Skin of body (tissue), 2 donors: ENCODE data around the gene TCF4. TPM values are rescaled to one million over a fixed set of nuclear protein-coding genes. Genes with fewer than 3 reads are reported as not detected.

ENCODE experiments used
- DNase-seq: peaks from one replicate; lab custom pipeline; 2025; lab: John Stamatoyannopoulos, UW
- total RNA-seq: library from RNA; depleted of rRNA; stranded (reverse); fragments of >200 nt; gene quantifications from one replicate; pipeline ENCODE4 v1.2.3, GENCODE V29; 2014

Gene TCF4
- total RNA-seq, 1 donor from 2014 or later, result 356 TPM

DNA sequence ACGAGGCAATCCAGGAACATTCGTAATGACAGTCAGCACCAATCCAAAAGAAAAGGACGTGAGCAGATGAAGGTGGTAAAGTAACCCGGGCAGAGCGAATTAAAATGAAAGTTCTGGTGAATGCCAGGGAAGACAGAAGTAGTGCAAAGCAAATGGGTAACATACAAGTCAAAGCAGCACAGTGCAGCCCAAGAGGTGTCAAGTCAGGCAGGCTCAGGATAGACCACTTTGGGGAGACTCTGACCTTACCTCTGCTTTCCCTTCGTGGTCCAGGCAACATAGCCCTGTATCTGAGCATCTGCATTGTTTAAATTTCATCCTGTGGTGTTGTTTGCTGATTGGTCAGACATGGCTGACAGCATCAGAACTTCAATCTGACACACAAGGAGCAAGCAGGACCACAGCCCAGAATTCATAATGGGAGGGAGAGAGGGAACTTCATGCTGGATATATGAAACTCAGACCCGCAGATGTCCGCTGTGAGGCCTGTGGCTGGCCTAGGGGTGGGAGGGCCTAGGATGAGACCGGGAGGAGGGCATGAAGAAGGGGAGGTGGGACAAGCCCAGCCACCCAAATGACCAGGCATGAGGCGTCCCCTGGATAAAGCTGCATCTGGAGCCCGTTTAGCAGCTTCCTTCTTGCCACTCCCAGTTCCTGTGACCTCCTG is 285.7 kb downstream of the TCF4 start:
- DNase-seq, result no peak

DNA sequence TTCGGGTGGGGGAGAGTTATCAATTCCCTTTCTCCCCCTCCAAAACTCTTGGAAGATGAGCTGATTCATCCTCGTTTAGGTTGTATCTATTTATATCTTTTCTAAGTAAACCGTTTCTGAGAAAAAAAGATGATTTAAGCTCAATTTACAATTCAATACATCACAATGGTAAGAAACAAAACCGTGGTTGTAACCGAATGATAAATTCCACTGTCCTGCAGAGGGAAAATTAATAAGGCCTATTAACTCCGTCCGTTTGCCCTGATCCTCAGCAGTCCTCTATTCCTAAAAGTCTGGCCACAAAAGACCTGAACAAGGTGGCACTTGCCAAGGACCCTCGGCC is 286.2 kb downstream of the TCF4 start:
- no peak for DNase-seq

DNA sequence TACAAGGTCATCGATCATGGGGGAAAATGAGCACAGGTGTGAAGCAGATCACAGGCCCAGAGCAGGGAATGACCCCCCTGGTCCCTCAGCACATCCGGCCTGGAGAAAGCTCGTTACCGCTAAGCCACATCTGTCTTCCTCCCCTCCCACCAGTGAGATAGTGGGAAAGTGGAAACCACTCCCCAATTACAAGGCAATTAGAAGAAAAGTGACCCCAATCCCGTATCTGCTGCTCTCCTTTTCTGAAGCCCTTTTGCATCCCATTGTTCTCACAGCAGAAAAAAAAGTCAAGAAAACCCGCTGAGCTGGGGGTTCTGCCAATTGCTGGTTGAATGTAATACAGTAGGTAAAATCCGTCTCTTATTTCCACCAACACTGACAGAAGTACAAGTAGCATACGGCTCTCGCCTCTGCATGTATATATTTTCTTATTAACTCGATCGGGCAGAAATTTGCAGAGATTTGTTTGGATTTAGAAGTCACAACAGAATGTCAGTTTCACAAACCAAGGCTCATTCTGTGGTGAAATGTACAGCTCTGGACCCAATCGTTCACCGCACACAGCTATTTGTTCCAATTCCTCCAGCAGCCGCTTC is 287.0 kb downstream of the TCF4 start:
- peak; percentile 76 for DNase-seq

DNA sequence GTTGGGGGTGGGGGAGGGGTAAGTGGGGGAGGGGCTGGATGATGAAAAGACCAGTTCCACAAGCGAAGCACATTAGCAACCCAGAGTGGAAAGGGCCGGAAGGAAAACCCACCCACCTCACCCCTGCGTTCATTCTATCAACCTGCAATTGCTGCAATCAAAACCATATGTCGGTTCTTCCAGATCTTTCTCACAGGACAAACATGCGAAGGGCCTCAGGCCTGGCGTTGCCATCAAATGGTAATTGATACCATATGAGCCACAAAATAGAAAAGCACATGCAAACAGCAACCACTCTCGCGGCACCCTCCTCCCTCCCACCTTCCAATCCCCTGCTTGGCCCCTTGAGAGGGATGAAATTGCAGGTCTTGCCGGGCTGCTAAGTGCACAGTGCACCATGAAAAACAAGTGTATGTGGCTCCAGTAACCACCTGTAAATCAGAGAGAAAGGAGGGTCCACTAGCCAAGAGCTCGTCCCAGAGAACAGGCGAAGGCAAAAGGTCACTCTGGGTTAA is 287.5 kb downstream of the TCF4 start:
- DNase-seq, result peak; percentile 66

DNA sequence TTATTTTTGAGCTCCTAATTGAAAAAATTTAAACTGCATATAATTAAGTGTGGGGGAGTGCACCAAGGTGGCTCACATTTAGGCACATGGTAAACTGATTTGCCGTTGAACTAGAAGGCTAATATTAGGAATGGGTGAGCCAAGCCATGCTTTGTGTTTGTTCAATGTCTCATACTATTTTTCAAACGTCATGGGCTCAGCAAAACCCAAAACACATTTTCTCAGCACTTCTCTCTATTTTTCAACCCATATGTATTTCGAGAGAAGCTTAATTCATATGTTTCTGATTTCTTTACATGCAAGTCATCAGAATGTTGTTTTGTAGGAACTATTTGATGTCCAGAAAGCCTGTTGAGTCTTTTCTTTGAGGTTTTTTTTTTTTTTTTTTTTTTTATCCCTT is 291.2 kb downstream of the TCF4 start:
- DNase-seq, result peak; percentile 82

DNA sequence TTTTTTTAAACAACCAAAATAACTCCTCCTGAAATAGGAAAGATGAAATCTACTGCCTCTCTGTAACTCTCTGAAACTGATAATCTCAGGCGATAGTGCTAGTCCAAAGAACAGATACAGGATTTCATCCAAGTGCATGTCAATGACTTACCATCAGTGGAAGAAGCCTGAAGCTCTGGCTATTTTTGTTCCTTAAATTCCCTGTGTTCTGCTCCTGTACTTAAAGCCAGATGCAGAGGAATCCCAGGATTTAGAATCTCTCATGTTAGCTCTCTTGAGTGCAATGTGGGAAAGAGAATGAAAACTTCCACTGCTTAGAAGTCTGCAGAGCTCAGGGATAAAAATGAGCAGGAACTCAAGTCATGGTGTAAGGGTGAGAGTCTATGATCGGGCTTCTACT is 291.9 kb downstream of the TCF4 start:
- DNase-seq, result peak; percentile 80

DNA sequence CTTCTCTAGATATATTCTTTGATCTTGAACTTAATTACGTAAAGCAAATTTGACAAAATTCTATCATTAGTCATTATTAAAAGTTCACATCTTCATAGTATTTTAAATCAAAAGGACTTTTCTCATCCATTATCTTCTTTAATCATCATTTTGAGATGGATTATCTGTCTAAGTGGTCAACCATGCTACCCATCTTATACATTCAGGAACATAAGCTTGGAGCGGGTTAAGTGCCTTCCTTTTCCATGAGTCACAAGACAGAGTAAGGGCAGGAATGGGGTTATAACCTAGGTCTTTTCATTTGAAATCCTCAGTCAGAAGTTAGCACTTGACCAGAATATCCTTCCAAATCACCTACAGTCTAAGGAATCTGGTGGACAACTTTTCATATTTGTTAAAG is 297.1 kb downstream of the TCF4 start:
- no peak for DNase-seq

DNA sequence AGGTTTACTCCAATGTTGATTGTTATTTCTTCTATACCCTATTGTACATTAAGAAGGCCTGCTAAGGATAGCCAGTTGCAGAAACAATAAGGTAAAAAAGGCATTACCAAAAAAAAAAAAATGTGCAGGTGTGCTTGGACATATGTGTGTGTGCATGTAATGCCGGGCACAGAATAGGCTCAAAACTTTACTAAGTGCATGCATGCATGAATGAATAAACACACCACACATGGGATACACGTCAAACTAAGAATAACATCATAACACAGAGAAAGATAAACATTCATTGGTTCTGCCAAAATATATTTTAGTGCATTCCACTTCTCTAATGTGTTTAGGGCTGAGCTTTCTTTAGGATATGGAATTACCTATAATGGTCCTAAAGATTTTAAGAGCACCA is 298.2 kb downstream of the TCF4 start:
- no peak for DNase-seq

DNA sequence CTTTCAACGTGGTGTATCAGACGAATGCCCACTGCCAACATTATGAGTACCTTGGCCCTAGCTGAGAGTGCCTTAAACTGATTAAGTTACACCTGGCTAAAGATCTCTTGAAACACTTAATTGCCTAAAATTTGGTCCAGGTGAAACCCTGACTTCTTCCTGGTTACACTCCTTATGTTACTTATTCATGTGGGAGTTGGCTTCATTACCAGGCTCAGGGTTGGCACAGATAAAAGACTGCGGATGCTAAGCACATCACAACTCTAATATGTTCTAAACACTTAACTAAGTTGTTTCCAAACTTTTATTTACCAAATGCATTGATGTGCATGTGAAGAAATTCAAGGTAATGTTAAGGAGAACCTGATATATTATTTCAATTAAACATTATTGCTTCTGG is 298.9 kb downstream of the TCF4 start:
- DNase-seq, result no peak

DNA sequence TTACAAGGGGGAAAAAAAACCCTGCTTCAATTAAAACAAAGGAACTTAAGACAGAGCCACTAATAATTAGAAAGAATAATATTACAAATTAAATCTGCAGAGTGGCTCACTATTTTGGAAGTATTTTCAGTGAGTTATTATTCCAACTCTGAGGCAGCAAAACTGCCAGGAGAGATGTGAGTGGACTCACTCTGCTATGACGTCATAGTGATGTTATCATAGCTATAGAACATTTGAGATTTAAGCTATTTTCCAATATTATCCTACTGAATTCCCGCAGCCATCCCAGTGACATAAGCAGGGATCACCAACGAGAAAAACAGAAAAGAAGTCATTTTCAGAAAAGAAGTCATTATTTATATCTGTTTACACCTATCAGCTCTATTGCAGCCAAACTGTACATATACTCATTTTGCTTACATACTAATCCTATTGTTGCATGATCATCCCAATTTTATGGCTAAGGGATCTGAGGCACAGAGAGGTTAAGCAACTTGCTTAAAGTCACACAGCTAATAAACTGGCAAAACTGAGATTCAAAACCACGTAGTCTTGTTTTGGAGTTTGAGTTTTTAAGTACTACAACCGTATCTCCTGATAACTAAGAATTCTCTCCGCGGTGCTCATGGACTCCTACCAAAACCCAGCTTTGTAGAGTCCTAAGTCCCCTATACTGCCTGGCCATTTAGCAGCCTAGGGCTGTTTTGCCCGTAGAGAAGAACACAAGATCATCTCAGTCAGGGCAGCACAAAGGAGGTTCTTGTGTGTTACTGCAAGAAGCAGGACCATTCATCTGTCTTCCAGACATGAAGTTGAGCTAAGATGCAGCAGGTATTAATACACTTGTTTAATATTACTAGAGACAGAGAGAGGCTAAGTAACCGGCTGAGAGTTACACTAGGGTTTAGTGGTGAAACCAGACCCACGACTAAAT is 299.8 kb downstream of the TCF4 start:
- DNase-seq, result no peak

DNA sequence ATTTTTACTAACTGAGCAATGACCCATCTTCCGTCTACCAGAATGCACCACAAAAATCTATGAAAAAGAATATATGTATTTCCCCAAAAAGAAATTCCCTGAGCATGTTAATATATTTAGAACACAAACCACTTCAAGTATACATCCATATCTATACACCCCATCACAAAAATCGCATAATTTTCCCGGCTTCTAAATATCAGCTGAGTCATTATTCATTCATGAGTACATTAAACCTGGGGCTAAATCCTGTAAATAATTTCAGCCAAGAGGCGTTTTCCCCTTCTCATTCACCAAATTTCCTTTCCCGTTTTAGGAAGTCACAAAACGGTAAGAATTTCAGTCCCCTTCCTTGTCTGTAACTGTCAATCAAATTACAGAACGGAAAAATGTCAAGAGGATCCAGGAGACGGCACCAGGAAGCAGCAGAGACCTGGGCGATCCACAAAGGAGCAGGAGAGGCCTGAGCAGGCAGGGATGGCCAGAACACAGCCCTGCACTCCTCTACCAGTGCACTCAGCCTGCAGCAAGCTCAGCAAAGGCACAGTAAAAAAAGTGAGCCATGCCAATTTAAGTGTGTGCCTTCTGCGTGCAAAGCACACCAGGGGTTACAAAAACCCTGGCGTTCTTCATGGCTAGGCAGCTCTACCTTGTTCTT is 300.7 kb downstream of the TCF4 start:
- DNase-seq, result no peak

DNA sequence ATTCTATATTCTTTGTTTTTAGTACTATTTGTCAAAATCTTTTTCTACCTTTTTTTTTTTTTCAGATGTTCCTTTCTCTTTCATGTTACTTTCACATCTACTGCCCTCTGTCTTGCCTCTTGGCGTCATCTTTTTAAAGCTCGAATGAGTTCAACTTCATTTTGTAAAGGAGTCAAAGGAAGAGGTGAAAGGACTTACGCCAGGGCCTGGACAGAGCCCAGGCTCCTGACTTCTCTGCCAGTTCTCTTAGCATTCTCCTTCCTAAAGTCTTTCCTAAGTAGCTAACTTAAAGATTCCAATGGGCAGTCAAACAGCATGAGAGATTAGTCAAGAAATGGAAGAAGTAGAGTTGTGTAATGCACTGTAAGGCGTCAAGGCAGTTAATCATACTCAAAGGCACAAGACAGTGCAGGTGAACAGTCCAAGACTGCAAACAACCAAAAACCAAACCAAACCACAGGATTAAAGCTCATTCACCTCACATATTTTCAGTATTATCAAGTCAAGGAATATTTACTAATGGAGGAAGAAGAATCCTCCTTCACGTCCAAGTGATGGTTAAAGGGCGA is 301.7 kb downstream of the TCF4 start:
- no peak for DNase-seq

DNA sequence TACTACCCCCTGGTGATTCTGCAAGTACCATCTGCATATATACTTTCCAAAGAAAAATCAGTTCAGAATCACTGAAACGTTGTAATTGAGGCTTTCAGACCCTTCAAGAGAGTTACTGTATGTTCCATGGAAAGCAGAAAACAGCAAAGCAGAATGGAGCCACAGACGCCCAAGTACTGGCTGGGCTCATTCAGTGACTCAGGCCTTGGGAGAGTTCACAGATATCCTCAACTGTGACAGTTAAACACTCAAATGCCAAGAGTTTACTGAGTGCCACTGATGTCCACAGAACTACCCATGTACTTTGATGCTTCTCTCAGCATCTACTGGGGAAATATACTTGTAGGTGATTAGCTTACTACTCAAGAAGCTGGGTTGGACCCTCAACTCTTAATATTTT is 303.4 kb downstream of the TCF4 start:
- no peak for DNase-seq

DNA sequence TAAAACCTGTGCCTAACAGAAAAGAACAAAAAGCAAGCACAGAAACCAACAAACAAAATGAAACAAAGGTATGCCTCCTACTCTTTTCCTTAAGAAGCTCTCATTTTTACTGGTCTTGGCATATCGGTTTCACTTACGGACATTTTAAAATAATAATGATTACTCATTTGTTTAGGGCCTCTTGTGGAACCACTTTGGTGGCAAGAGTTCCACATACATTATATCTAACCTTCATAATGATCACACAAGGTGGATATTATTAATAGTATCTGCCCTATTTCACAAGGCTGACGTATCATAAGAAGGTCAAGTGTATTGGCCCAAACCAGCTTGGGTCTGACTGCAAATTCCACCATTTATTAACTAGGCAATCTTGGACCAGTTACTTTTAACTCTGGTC is 304.7 kb downstream of the TCF4 start:
- no peak for DNase-seq

DNA sequence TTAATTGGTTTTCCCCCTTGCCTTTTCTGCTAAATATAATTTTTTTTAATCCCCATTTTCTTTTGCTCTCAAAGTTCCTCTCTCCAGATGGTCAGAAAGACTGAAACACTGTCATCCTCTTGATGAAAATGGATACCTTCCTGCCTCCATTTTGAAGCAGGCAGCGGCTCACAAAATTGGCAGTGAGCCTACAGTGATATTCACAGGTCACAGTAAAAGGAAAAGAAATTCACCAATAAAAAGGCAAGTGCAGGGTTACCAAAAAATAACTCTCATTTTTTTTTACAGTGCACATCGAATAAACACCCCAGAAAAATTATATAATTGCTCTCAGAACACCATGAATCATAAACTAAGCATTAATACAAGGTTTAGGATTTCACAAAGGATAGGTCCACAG is 307.5 kb downstream of the TCF4 start:
- no peak for DNase-seq

DNA sequence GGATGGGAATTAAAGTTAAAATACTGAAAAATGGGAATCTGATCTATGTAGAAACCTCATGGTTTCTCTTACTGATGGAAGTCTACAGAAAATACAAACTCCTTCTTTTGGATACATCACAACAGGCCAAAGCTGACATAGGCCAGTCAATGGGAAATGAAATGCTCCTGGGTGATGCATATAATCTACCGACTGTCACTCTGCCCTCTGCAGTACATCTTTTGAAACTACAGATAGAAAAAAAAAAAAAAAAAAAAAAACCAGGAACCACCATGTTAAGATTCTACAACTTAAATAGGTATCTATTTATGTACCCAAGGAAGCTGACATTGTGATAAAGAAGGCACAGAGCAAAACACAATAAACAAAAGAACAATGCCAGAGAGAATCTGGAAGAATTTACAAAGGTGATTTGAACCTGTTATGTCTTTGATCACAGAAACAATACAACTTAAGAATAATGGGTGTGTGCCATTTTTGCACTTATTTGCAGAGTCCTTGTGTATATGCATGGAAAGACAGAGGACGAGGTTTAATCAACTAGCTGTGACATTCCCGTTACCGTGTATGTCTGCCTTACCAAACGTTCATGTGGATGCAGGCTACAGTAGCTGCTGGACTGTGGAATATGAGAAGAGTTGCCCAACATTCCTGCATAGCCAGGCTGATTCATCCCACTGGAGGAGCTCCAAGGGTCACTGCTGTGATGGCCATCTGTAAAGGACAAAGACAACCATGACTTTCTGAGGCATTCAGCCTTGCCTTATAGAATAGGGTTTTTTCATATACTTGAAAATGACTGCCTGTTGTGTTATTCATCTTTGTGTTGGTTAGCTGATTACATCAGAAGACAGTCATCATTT is 312.7 kb downstream of the TCF4 start:
- DNase-seq, result no peak

DNA sequence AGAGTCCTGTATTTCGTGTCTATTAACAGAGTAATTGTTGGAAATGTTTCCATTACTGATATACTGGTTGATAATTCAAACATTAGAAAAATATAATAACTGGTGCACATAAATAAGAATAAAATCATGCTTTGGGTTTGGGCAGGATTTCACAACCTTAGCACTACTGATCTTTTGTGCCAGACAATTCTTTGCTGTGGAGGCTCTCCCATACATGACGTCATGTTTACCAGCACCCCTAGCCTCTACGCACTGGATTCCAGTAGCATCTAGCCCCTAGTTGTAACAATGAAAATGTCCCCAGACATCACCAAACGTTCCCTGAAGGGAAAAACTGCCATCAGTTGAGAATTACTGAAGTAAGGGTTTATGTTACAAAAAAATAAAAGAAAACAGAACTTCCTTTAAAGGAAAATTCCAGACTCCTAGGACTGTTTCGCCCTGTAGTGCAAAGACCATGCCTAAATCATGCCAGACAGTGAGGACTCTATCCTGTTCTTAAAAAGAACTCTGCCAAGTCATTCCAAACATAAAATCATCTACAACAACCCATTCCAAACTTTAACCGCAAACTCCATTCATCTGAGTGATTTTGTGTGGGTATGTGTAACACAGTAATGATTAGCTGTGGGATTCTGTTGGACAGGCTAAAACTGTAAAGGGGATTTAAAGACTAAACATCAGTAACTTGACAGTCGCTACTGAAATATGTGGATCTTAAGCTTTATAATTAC is 315.3 kb downstream of the TCF4 start:
- no peak for DNase-seq

DNA sequence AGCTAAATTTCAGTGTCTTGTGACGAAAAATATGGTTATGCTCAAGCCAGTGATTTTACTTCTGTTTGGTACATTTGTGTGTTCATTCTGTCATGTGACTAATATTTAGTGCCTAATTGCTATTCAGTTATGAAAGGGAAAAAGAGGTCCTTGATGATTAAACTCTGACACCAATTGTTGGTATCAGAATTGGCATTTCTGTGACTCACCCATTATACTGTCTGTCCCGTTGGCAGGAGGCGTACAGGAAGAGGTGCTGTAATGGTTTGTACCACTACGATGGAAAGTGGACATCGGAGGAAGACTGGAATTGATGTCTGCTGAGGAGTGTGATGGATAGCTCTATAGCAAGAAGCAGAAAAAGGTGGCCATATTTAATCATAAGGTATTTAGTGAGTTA is 318.4 kb downstream of the TCF4 start:
- DNase-seq, result no peak

DNA sequence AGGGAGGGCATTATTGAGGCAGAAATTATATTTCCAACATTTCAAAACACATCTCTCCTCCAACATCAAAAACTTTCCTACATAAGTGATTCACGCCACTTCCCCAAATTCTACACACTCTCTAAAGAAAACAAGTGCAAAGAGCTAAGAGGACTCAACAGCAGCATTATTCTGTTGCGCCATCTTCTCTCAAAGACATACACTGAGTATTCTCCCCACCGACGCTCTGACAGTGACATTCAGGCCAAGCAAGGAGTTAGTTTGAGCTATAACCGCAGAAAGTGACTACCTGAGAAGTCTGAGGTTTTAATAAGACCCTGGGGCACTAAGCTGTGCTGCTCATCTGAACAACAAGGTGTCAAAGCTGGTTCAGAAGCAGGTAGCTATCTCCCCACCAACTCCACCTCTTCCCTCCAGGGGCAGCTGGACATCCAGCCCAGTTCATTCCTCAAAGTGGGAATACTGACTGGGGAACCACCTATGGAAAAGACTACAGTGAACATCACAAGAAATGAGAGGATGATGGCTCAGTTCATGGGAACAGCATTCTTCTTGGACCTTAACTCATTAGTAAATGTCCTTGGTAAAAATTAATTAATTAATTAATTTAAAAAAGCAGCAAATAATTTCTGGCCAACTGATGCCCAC is 319.2 kb downstream of the TCF4 start:
- DNase-seq, result no peak
